NB4 (cell line): ENCODE results near the gene SCFD2.
A peak's percentile ranks its signal among the peaks of the same experiment; 100 is the strongest.

Experiments used
- DNase-seq: peaks from one replicate; pipeline ENCODE4 v3.0.0; 2010; ENCODE audit warnings: low read depth
- H3K4me3 ChIP-seq: one replicate; pipeline ENCODE4 v1.5.1; 2011; ENCODE audit warnings: mild to moderate bottlenecking, low read depth, low read length, moderate library complexity
- CTCF ChIP-seq: IDR thresholded peaks from one replicate; pipeline ENCODE4 v1.5.1; 2012; ENCODE audit warnings: low read depth, low read length
- MAX ChIP-seq: IDR thresholded peaks from 2 replicates; pipeline ENCODE4 v1.6.1; 2011; ENCODE audit warnings: low read depth, low read length
- MYC ChIP-seq: IDR thresholded peaks from 2 replicates; pipeline ENCODE4 v1.6.1; 2011; ENCODE audit warnings: low read depth, low read length
- POLR2A ChIP-seq: IDR thresholded peaks from 2 replicates; pipeline ENCODE4 v1.6.1; 2011; ENCODE audit warnings: mild to moderate bottlenecking; ENCODE audit not compliant: insufficient read length; ENCODE audit errors: extremely low read depth

SCFD2 gene

GRCh38 chr4:53374777-53375258, 9.0 kb upstream of the SCFD2 start:
- DNase-seq = no peak
- no peak for TF ChIP-seq POLR2A
- TF ChIP-seq MAX = no peak
- TF ChIP-seq MYC = no peak
- no peak for TF ChIP-seq CTCF
- H3K4me3 ChIP-seq = no peak overlapping the region

- DNase-seq = no peak
- H3K4me3 ChIP-seq = no peak overlapping the region
- TF ChIP-seq CTCF (no peak), MYC (no peak), POLR2A (no peak), MAX (no peak)
These were observed 6.1 kb upstream of the SCFD2 start for GRCh38 chr4:53371843-53372521.

- DNase-seq = no peak
- H3K4me3 ChIP-seq = no peak overlapping the region
- TF ChIP-seq MYC = no peak
- TF ChIP-seq MAX = no peak
- no peak for TF ChIP-seq POLR2A
- TF ChIP-seq CTCF = no peak
These were observed 5.2 kb upstream of the SCFD2 start for GRCh38 chr4:53371049-53371448.

GRCh38 chr4:53367721-53368120, 1.9 kb upstream of the SCFD2 start:
- no peak for DNase-seq
- no peak overlapping the region for H3K4me3 ChIP-seq
- TF ChIP-seq POLR2A (no peak), CTCF (no peak), MAX (no peak), MYC (no peak)

GRCh38 chr4:53366301-53366716, 448 bp upstream of the SCFD2 start:
- DNase-seq = no peak
- TF ChIP-seq POLR2A = no peak
- TF ChIP-seq MYC = no peak
- no peak for TF ChIP-seq MAX
- TF ChIP-seq CTCF = no peak
- H3K4me3 ChIP-seq = peak overlapping the region; percentile 84
